GM21447 (cell line): ENCODE measurements around the gene TCF23.
"Not testable (repeated sequence)": the region's sequence is repeated elsewhere in the genome, so short reads cannot be mapped to it uniquely, and the experiment has no call there.

Experiments
- ATAC-seq: cut with Tn5 transposase; IDR thresholded peaks from one replicate; pipeline ENCODE4 v1.9.1; 2021; ENCODE audit not compliant: unreplicated experiment

The TCF23 gene

GRCh38 chr2:27152102-27152795 is 3.4 kb downstream of the TCF23 start:
- ATAC-seq, result no peak

- no peak for ATAC-seq
These were observed 4.1 kb downstream of the TCF23 start for GRCh38 chr2:27152796-27153464.

- ATAC-seq, result no peak
These were observed 5.7 kb downstream of the TCF23 start for GRCh38 chr2:27154488-27154887.

GRCh38 chr2:27155069-27155520 is 6.3 kb downstream of the TCF23 start:
- ATAC-seq, result no peak

- ATAC-seq, result no peak
These were observed 9.7 kb downstream of the TCF23 start for GRCh38 chr2:27158468-27158867.

- no peak for ATAC-seq
These were observed 10.5 kb downstream of the TCF23 start for GRCh38 chr2:27159271-27159670.

GRCh38 chr2:27160191-27160590 is 11.4 kb downstream of the TCF23 start:
- no peak for ATAC-seq

GRCh38 chr2:27162151-27163121 is 13.6 kb downstream of the TCF23 start:
- ATAC-seq, result no peak

GRCh38 chr2:27164960-27165763 is 16.4 kb downstream of the TCF23 start:
- peak; percentile 62 for ATAC-seq

- ATAC-seq, result no peak
These were observed 22.0 kb downstream of the TCF23 start for GRCh38 chr2:27170581-27171337.

- ATAC-seq, result no peak
These were observed 22.6 kb downstream of the TCF23 start for GRCh38 chr2:27171351-27171848.

- no peak for ATAC-seq
These were observed 25.8 kb downstream of the TCF23 start for GRCh38 chr2:27174638-27175037.

GRCh38 chr2:27175330-27175729 is 26.5 kb downstream of the TCF23 start:
- no peak for ATAC-seq

- not testable (repeated sequence) for ATAC-seq
These were observed 27.0 kb downstream of the TCF23 start for GRCh38 chr2:27175781-27176180.

- no peak for ATAC-seq
These were observed 28.9 kb downstream of the TCF23 start for GRCh38 chr2:27177441-27178351.

GRCh38 chr2:27178469-27178868 is 29.7 kb downstream of the TCF23 start:
- ATAC-seq, result no peak

GRCh38 chr2:27179344-27180000 is 30.7 kb downstream of the TCF23 start:
- no peak for ATAC-seq

- ATAC-seq, result no peak
These were observed 33.5 kb downstream of the TCF23 start for GRCh38 chr2:27182346-27182745.
